NCI-H460 (cell line): Measurements from ENCODE around the gene FLNB. TPM values are rescaled to one million over a fixed set of nuclear protein-coding genes. Genes with fewer than 3 reads are reported as not detected.

Experiments used
- DNase-seq: peaks from one replicate; pipeline ENCODE4 v3.0.0-alpha.2; 2016; ENCODE audit warnings: low read depth; ENCODE audit errors: extremely low read depth
- total RNA-seq: library from RNA; depleted of rRNA; stranded (reverse); fragments of >200 nt; shearing (Covaris generic); gene quantifications from 2 replicates; pipeline ENCODE4 v1.2.3, GENCODE V29; 2014

Gene FLNB
- total RNA-seq, 1 experiment from 2014 or later, result 497 TPM

- no peak for DNase-seq
Observed at GRCh38 chr3:58122936-58123700, 114.9 kb downstream of the FLNB start.

- no peak for DNase-seq
Observed at GRCh38 chr3:58124387-58124786, 116.2 kb downstream of the FLNB start.

GRCh38 chr3:58129041-58129770, 121.0 kb downstream of the FLNB start:
- DNase-seq, result no peak

GRCh38 chr3:58130591-58130990, 122.4 kb downstream of the FLNB start:
- no peak for DNase-seq

GRCh38 chr3:58131101-58131825, 123.0 kb downstream of the FLNB start:
- DNase-seq, result no peak

GRCh38 chr3:58132850-58133249, 124.6 kb downstream of the FLNB start:
- no peak for DNase-seq

GRCh38 chr3:58134468-58134867, 126.2 kb downstream of the FLNB start:
- DNase-seq, result no peak

GRCh38 chr3:58135712-58136543, 127.7 kb downstream of the FLNB start:
- DNase-seq, result no peak

- DNase-seq, result no peak
Observed at GRCh38 chr3:58137306-58137705, 129.1 kb downstream of the FLNB start.

GRCh38 chr3:58141766-58142345, 133.6 kb downstream of the FLNB start:
- no peak for DNase-seq

- DNase-seq, result no peak
Observed at GRCh38 chr3:58143417-58144055, 135.3 kb downstream of the FLNB start.

GRCh38 chr3:58144478-58145325, 136.5 kb downstream of the FLNB start:
- no peak for DNase-seq

- DNase-seq, result no peak
Observed at GRCh38 chr3:58148049-58148448, 139.8 kb downstream of the FLNB start.

GRCh38 chr3:58150130-58150809, 142.0 kb downstream of the FLNB start:
- no peak for DNase-seq

GRCh38 chr3:58150810-58151199, 142.6 kb downstream of the FLNB start:
- DNase-seq, result no peak

- no peak for DNase-seq
Observed at GRCh38 chr3:58151637-58152036, 143.4 kb downstream of the FLNB start.

- DNase-seq, result no peak
Observed at GRCh38 chr3:58152225-58153015, 144.2 kb downstream of the FLNB start.
